Measurements from ENCODE around the gene EXOC7.

Gene EXOC7

GRCh38 chr17:76040376-76040775, 63.2 kb downstream of the EXOC7 start:
- no peak for DNase-seq (ENCODE audit: low read depth)

- DNase-seq (ENCODE audit: low read depth): no peak
Measured at GRCh38 chr17:76039121-76039520, 64.5 kb downstream of the EXOC7 start.

GRCh38 chr17:76038050-76038449, 65.5 kb downstream of the EXOC7 start:
- no peak for DNase-seq (ENCODE audit: low read depth)

DNA sequence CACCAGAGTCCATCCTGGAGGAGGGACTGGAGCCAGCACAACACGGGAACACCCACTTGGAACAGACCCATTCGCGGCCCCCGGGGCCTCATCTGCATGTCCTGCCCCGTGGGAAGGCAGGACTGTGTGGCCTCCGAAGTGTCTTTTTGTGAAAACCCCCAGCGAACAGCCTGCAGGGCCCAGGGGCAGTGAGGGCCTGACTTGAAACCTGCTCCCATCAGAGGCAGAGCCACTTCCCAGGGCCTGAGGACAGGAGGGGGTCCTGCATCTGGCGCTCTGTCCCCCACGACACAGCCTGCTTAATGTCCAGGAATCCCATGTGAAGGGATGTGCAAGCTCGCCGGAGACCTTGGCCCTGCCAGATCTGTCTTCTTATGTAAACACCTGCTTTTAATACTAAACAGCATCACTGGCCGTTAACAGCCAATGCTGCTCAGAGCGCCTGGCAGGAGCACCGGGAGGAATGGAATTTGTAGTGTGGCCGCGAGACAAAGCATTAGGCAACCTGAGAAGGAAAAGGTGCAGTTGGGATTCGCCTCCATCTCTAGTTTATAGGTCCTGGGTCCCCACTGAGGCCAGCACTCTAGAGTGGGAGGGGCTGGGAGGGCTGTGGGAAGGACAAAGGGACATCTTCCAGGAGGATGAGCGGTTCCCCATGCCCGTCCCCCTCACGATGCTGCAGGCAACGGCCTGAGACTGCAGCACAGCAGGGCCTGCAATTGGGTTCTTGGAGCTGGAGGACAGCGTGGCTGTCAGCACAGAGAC, 66.9 kb downstream of the EXOC7 start:
- no peak for DNase-seq (ENCODE audit: low read depth)

DNA sequence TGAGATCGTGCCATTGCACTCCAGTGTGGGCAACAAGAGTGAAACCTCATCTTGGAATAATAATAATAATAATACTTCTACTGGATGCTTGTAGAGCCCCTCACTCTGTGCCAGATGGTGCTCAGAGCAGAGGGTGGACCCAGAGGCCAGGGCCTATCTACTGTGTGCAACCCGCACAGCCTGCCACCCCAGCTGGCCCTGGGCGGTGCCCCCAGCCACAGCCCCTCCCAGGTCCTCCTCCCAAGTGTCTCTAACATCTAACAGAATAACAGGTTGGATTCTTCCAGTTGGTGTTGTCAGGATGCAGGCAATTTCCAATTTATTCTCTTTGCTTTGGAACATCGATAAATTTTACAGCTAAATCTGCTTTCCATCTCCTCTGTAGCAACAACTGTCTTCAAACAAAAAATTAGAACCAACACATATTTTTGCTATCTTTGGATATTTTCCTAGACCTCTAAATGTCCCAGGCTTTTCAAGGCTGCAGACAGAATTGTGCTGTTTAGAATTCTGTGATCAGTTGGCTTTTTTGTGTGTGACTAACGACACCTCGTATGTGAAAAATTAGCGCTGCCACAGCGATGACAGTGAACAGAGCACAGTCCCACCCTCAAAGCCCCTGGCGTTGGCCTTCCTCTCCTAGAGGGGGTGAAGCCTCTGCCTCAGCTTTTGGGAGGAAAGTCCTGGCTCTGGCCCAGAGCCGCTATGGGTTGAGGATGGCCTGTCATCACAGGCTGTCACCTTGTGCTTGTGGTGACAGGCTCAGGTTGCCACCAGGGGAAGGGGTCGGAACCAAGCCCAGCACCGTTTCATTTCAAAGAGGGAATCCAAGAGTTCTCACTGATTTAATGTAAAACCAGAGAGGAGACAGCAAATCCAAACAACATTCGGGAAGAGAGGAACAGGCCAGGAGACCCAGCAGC, 68.9 kb downstream of the EXOC7 start:
- DNase-seq (ENCODE audit: low read depth): no peak

DNA sequence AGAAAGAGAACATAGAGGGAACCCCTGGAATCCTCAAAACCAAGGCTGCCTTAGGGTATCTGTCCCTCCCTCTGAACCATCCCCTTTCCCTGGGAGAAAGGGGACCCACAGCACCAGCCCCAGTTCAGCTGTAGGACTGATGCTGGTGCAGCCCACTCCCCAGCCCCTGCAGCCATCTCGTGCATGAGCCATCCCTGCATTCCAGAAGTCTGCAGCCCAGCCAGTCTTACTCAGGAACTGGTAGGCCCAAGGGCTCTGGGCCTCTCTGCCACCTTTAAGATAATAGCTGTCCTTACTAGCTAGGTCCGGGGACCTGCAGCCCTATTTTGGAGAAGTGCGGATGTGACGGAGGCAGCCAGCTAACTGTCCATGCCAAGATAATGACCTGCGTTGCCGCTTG, 70.4 kb downstream of the EXOC7 start:
- DNase-seq (ENCODE audit: low read depth): no peak

DNA sequence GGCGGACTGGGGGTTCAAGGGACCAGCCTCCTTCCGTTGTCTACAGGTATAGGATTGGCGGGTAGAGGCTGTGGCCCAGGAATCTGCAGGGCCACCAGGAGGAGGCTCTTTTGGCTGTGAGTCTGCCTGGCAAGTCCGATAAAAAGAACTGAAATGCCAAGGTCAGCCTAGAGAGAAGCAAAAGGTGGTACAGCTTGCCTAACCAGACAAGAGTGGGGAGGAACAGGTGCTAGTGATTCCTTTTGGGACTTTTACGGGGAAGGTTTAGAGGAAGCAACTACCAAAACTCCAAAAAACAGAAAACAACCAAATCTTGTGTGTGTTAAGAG, 70.8 kb downstream of the EXOC7 start:
- no peak for DNase-seq (ENCODE audit: low read depth)

DNA sequence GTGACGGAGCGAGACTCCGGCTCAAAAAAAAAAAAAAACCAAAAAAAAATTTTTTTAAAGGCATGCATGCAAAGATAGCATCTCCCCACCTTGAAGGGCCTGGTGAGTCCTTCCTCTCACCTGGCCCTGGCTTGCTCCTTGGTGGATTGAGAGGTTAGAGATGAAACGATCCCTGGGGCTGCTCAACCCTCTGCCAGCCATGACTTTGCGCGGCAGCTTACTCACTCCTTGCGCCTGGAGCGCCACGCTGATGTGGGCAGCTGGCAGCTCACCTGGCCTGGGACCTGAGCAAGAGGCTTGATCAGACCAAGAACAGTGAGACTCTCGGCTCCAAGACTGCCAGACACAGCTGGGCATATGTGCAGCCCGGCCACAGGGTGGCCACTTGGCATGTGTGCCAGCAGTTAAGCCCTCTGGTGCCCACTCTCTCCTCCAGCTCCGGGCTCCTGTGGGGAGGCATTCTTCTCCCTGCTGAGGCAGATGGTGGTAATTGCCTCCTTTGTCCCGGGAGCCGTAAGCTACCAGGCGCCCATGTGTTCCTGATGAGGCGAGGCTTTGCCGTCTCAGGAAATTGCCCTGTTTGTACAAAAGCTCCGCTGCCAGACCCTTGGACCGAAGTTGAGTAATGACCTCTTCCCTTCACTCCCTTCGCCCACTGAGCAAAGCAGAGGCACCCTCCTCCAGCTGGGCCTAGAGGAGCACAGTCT, 71.4 kb downstream of the EXOC7 start:
- no peak for DNase-seq (ENCODE audit: low read depth)

All from activated T-cell treated with anti-CD3 and anti-CD28 coated beads for 24 hours (primary cell).